Measurements from ENCODE around the gene PDXK. TPM values are rescaled to one million over a fixed set of nuclear protein-coding genes. Genes with fewer than 3 reads are reported as not detected.
A peak's percentile ranks its signal among the peaks of the same experiment; 100 is the strongest.

Gene PDXK
- total and polyA plus RNA-seq, 10 of the 15 experiments (the other 5 are each of a cell fraction or from before 2014, with no cell fraction given), result 3.7 to 141 (median 60.0) TPM

GRCh38 chr21:43792406-43792805 lies 73.5 kb downstream of the PDXK start:
- H3K36me3 ChIP-seq (ENCODE audit: control insufficient read depth in 2 of 2, insufficient read depth in 2 of 2, low read length in 1 of 2), result peaks cover 25 to 35% of the 10 kb centered on the region in 2 experiments; a peak in 3 of 4 replicates
- no peaks in the 10 kb centered on the region for H3K27me3 ChIP-seq (replicated peaks in 1 of 2; ENCODE audit: control insufficient read depth in 2 of 2, insufficient read depth in 2 of 2, low read length in 1 of 2)
- ChIA-PET CTCF (no interaction called here), POLR2A (no interaction called here), SMC1A (ENCODE audit: uncharacterized antibody, unreplicated experiment) (no interaction called here), RAD21 (ENCODE audit: unreplicated experiment) (no interaction called here)
- peak overlapping the region; percentile 32; the same call in 1 of the 2 replicates for H3K27ac ChIP-seq (ENCODE audit: control insufficient read depth, insufficient read depth)
- H2AFZ ChIP-seq (ENCODE audit: control insufficient read depth, low read depth, low read length), result no peak overlapping the region
- no peak overlapping the region for H3K9ac ChIP-seq (ENCODE audit: control insufficient read depth, insufficient read depth, low read length)
- TF ChIP-seq CTCF (IDR thresholded peaks at IDR 0.05 in 2 of 3, conservative IDR thresholded peaks at IDR 0.05 in 1 of 3; ENCODE audit: control insufficient read depth in 2 of 3, extremely low read depth in 1 of 3, insufficient read depth in 1 of 3, low read depth in 3 of 3, low read length in 3 of 3), result no peak
- no peak for TF ChIP-seq POLR2AphosphoS2 (IDR thresholded peaks at IDR 0.05; ENCODE audit: low read depth, low read length)
- TF ChIP-seq ATF2 (IDR thresholded peaks at IDR 0.05; ENCODE audit: low read length), result no peak
- intact Hi-C loops (cut with micrococcal nuclease; ENCODE audit: unreplicated experiment), result no loop called here
- peaks cover 43% of the 10 kb centered on the region for H3K79me2 ChIP-seq (ENCODE audit: control insufficient read depth, insufficient read depth, low read length)
- ATAC-seq, result no peak
- no peaks in the 10 kb centered on the region for H3K9me3 ChIP-seq (replicated peaks; ENCODE audit: control insufficient read depth, insufficient read depth, low read length)
- WGBS (ENCODE audit: insufficient coverage, insufficient replicate concordance, low lambda C conversion rate, missing lambda C conversion rate), result 70% methylated on average over 8 of the region's 8 CpGs
- no peaks in the 10 kb centered on the region for H4K20me1 ChIP-seq (ENCODE audit: control insufficient read depth, insufficient read depth)
- H3K4me1 ChIP-seq (ENCODE audit: control insufficient read depth, insufficient read depth, low read length), result 0 out of 2 replicates have a peak, but pooled peaks cover 3% of the 10 kb centered on the region
- BruUV-seq (replicated peaks), result no TSS peak
- in situ Hi-C loops (cut with MboI), result no loop called here
- no peak for DNase-seq (ENCODE audit: low read depth, low spot score)
- FAIRE-seq, result no peak
- H3K4me2 ChIP-seq (ENCODE audit: control insufficient read depth, insufficient read depth), result peak overlapping the region; percentile 35; the same call in 1 of the 2 replicates
- H3K4me3 ChIP-seq, result peak overlapping the region; percentile 31; the same call in 1 of the 2 replicates

- ChIA-PET SMC1A (ENCODE audit: uncharacterized antibody, unreplicated experiment) (no interaction called here), RAD21 (ENCODE audit: unreplicated experiment) (no interaction called here), POLR2A (no interaction called here), CTCF (no interaction called here)
- no peak overlapping the region for H3K27ac ChIP-seq (ENCODE audit: control insufficient read depth, insufficient read depth)
- H3K4me1 ChIP-seq (ENCODE audit: control insufficient read depth, insufficient read depth, low read length), result 0 out of 2 replicates have a peak, but pooled peaks cover 3% of the 10 kb centered on the region
- in situ Hi-C loops (cut with MboI) (no loop called here), intact Hi-C loops (cut with micrococcal nuclease; ENCODE audit: unreplicated experiment) (no loop called here)
- WGBS (ENCODE audit: insufficient coverage, insufficient replicate concordance, low lambda C conversion rate, missing lambda C conversion rate), result 96% methylated on average over 11 of the region's 16 CpGs
- H4K20me1 ChIP-seq (ENCODE audit: control insufficient read depth, insufficient read depth), result no peaks in the 10 kb centered on the region
- H3K9me3 ChIP-seq (replicated peaks; ENCODE audit: control insufficient read depth, insufficient read depth, low read length), result no peaks in the 10 kb centered on the region
- no peak overlapping the region for H3K4me3 ChIP-seq
- H3K4me2 ChIP-seq (ENCODE audit: control insufficient read depth, insufficient read depth), result no peak overlapping the region
- no peak overlapping the region for H2AFZ ChIP-seq (ENCODE audit: control insufficient read depth, low read depth, low read length)
- ATAC-seq (no peak), FAIRE-seq (no peak), DNase-seq (ENCODE audit: low read depth, low spot score) (no peak)
- no TSS peak for BruUV-seq (replicated peaks)
- no peak overlapping the region for H3K9ac ChIP-seq (ENCODE audit: control insufficient read depth, insufficient read depth, low read length)
- H3K79me2 ChIP-seq (ENCODE audit: control insufficient read depth, insufficient read depth, low read length), result peaks cover 43% of the 10 kb centered on the region
- peaks cover 25 to 43% of the 10 kb centered on the region in 2 experiments; a peak in 3 of 4 replicates for H3K36me3 ChIP-seq (ENCODE audit: control insufficient read depth in 2 of 2, insufficient read depth in 2 of 2, low read length in 1 of 2)
- no peaks in the 10 kb centered on the region for H3K27me3 ChIP-seq (replicated peaks in 1 of 2; ENCODE audit: control insufficient read depth in 2 of 2, insufficient read depth in 2 of 2, low read length in 1 of 2)
- TF ChIP-seq MYC (IDR thresholded peaks at IDR 0.05; ENCODE audit: insufficient read depth, insufficient read length, insufficient replicate concordance, low read length, severe bottlenecking) (no peak), SIN3A (IDR thresholded peaks at IDR 0.05; ENCODE audit: low read depth, low read length) (no peak), SMARCA5 (IDR thresholded peaks at IDR 0.05) (no peak), LARP7 (IDR thresholded peaks at IDR 0.05) (no peak), EGR1 (IDR thresholded peaks at IDR 0.05; ENCODE audit: borderline replicate concordance in 1 of 2, low read depth in 2 of 2, low read length in 2 of 2) (no peak), MEF2A (IDR thresholded peaks at IDR 0.05; ENCODE audit: insufficient read depth, low read depth, low read length) (no peak), ZNF384 (IDR thresholded peaks at IDR 0.05; ENCODE audit: borderline replicate concordance, low read depth, low read length) (no peak), CBFB (IDR thresholded peaks at IDR 0.05; ENCODE audit: low read depth) (no peak), TCF7 (IDR thresholded peaks at IDR 0.05; ENCODE audit: borderline replicate concordance) (no peak), EP300 (IDR thresholded peaks at IDR 0.05; ENCODE audit: borderline replicate concordance in 1 of 2, control insufficient read depth in 1 of 2, low read depth in 2 of 2, low read length in 2 of 2) (no peak)
Observed at GRCh38 chr21:43793243-43793642, 74.3 kb downstream of the PDXK start.

Measured in GM12878 (cell line).